ENCODE data around the gene SLC6A5. TPM values are rescaled to one million over a fixed set of nuclear protein-coding genes. Genes with fewer than 3 reads are reported as not detected.

The SLC6A5 gene
- total and polyA plus RNA-seq, 2 donors from 2014 or later = not detected

DNA sequence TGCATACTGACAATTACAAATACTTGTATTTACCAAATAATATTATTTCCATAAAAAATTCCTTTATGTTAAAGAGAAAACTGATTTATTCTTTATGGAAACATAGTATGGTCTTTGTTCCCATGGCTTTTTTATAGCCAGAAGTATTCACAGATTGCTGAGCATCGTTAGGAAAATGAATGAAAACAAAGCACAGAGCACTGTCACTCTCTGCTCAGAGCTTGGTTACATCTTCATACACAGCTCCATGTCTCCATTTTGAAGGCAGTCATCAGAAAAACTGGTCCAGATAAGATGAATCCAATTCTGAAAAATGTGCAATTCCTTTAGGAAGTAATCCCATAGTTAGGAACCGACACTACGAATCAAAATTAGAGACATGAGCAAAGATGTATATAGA, 9.0 kb upstream of the SLC6A5 start:
- Histone ChIP-seq H3K9me3 (ENCODE audit: control insufficient read depth in 2 of 3, insufficient read depth in 1 of 3, low read length in 3 of 3) (no peaks in the 10 kb centered on the region), H3K27me3 (ENCODE audit: control insufficient read depth, insufficient read depth, low read length) (peaks cover 3% of the 10 kb centered on the region), H3K4me3 (ENCODE audit: low read length in 3 of 3) (no peak overlapping the region), H3K36me3 (ENCODE audit: control insufficient read depth in 2 of 3, insufficient read depth in 3 of 3, low read length in 3 of 3) (no peaks in the 10 kb centered on the region), H3K9ac (ENCODE audit: low read length in 3 of 3) (no peak overlapping the region), H3K4me1 (ENCODE audit: control insufficient read depth in 2 of 3, insufficient read depth in 2 of 3, low read depth in 1 of 3, low read length in 3 of 3) (no peaks in the 10 kb centered on the region), H3K27ac (ENCODE audit: low read depth in 2 of 2, low read length in 2 of 2) (no peak overlapping the region)
- TF ChIP-seq, protein P1, sequence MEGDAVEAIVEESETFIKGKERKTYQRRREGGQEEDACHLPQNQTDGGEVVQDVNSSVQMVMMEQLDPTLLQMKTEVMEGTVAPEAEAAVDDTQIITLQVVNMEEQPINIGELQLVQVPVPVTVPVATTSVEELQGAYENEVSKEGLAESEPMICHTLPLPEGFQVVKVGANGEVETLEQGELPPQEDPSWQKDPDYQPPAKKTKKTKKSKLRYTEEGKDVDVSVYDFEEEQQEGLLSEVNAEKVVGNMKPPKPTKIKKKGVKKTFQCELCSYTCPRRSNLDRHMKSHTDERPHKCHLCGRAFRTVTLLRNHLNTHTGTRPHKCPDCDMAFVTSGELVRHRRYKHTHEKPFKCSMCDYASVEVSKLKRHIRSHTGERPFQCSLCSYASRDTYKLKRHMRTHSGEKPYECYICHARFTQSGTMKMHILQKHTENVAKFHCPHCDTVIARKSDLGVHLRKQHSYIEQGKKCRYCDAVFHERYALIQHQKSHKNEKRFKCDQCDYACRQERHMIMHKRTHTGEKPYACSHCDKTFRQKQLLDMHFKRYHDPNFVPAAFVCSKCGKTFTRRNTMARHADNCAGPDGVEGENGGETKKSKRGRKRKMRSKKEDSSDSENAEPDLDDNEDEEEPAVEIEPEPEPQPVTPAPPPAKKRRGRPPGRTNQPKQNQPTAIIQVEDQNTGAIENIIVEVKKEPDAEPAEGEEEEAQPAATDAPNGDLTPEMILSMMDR (IDR thresholded peaks at IDR 0.05; ENCODE audit: borderline replicate concordance, extremely low read depth, insufficient read depth) = no peak
- intact Hi-C loops (cut with DNase I) = no loop called here
- FAIRE-seq (no peak), DNase-seq (no peak)

DNA sequence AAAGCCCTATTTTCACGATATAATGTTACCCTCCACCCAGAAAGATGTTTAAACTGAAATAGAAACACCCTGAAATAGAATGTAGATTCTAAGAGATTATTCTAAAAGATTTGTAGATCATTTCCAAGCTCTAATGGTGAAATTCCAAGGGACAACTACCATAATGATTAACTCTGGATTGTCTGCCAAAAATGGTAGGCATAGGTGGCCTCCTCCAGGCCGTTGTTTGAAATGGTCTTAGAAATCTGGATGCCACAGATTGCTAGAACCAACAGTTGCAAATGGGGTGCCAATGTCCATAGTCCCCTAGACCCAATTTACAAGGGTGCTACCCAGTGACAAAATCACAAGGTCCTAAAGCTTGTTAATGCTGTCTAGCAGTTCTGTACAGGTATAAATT, 6.7 kb upstream of the SLC6A5 start:
- Histone ChIP-seq H3K9ac (ENCODE audit: low read length in 3 of 3) (no peak overlapping the region), H3K4me1 (ENCODE audit: control insufficient read depth in 2 of 3, insufficient read depth in 2 of 3, low read depth in 1 of 3, low read length in 3 of 3) (no peaks in the 10 kb centered on the region), H3K4me3 (ENCODE audit: low read length in 3 of 3) (no peak overlapping the region), H3K36me3 (ENCODE audit: control insufficient read depth in 2 of 3, insufficient read depth in 3 of 3, low read length in 3 of 3) (no peaks in the 10 kb centered on the region), H3K9me3 (ENCODE audit: control insufficient read depth in 2 of 3, insufficient read depth in 1 of 3, low read length in 3 of 3) (no peaks in the 10 kb centered on the region), H3K27ac (ENCODE audit: low read depth in 2 of 2, low read length in 2 of 2) (no peak overlapping the region), H3K27me3 (ENCODE audit: control insufficient read depth, insufficient read depth, low read length) (peaks cover 15% of the 10 kb centered on the region)
- TF ChIP-seq, protein P1 (IDR thresholded peaks at IDR 0.05; ENCODE audit: borderline replicate concordance, extremely low read depth, insufficient read depth) = no peak
- intact Hi-C loops (cut with DNase I) = no loop called here
- FAIRE-seq (no peak), DNase-seq (no peak)

- intact Hi-C loops (cut with DNase I) = no loop called here
- H3K4me3 ChIP-seq (ENCODE audit: low read length in 3 of 3) = no peak overlapping the region
- no peak overlapping the region for H3K27ac ChIP-seq (ENCODE audit: low read depth in 2 of 2, low read length in 2 of 2)
- peaks cover 30% of the 10 kb centered on the region for H3K27me3 ChIP-seq (ENCODE audit: control insufficient read depth, insufficient read depth, low read length)
- H3K9ac ChIP-seq (ENCODE audit: low read length in 3 of 3) = no peak overlapping the region
- H3K36me3 ChIP-seq (ENCODE audit: control insufficient read depth in 2 of 3, insufficient read depth in 3 of 3, low read length in 3 of 3) = no peaks in the 10 kb centered on the region
- no peaks in the 10 kb centered on the region for H3K9me3 ChIP-seq (ENCODE audit: control insufficient read depth in 2 of 3, insufficient read depth in 1 of 3, low read length in 3 of 3)
- FAIRE-seq = no peak
- no peaks in the 10 kb centered on the region for H3K4me1 ChIP-seq (ENCODE audit: control insufficient read depth in 2 of 3, insufficient read depth in 2 of 3, low read depth in 1 of 3, low read length in 3 of 3)
- no peak for DNase-seq
- TF ChIP-seq, protein P1 (IDR thresholded peaks at IDR 0.05; ENCODE audit: borderline replicate concordance, extremely low read depth, insufficient read depth) = no peak
These were observed 4.9 kb upstream of the SLC6A5 start for GRCh38 chr11:20594274-20595061.

Measured in kidney (tissue), 14 donors.